Spleen (tissue), 7 donors: Measurements from ENCODE around the gene RETREG2.

Experiments
- CTCF ChIP-seq, 11 experiments: fragments of 200-600 bp in 7 of 11; fragments of 450-650 bp in 4 of 11; sonication (generic) in 4 of 11; IDR thresholded peaks in 8 of 11; conservative IDR thresholded peaks in 3 of 11; 1 replicate in 7 of 11; 2 replicates in 4 of 11; pipeline versions ENCODE4 v1.4.0 to v1.8.0; 2016 to 2021; ENCODE audit warnings: antibody characterized with exemption in 11 of 11, inconsistent platforms in 4 of 11, mild to moderate bottlenecking in 1 of 11
- POLR2A ChIP-seq, 3 donors: fragments of 450-650 bp; IDR thresholded peaks; one replicate each; pipeline ENCODE4 v1.5.1; 2017; ENCODE audit warnings: antibody characterized with exemption in 3 of 3, mild to moderate bottlenecking in 1 of 3
- POLR2AphosphoS5 ChIP-seq, 3 donors: sonication (generic); formaldehyde crosslinking; IDR thresholded peaks; one replicate each; pipeline ENCODE4 v1.5.1; 2017; ENCODE audit warnings: antibody characterized with exemption in 3 of 3
- donor health status: DM: no; HTN: no; CAD: no; lungs with moderate emphysema.
- donor health status: DM: no; HTN: no; CAD: no.
- donor health status: DM: no; HTN: no; CAD: no.

DNA sequence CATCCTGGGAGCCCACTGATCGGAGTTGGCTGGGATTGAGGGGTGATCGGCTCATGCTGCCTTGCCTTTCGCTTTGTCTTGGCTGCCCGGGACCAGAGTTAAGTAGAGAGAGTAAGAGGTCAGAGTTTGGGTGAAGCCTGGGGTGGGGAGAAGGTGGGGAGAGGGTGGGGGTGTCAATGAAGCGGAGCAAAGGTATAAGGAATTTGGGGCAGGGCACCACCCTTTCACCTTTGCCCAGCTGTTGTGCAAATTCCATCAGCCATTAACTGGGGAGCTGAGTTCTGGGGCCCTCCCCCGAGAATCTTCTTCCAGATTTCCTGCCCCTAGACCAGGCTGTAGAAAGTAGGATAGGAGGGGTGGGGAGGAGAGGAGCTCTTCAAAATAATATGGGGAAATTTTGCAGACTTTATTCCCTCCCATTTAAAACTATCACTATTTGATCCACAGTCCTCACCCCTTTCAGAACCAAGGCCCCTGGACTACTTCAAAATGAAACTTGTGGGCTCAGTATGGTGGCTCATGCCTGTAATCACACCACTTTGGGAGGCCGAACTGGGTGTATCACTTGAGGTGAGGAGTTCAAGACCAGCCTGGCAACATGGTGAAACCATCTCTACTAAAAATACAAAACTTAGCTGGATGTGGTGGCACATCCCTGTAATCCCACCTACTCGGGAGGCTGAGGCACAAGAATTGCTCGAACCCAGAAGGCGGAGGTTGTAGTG lies 8.0 kb upstream of the RETREG2 start, which contains the start of gene SLC23A3:
- no peak for TF ChIP-seq POLR2A (IDR thresholded peaks at IDR 0.05)
- TF ChIP-seq CTCF (IDR thresholded peaks at IDR 0.05 in 8 of 11, conservative IDR thresholded peaks at IDR 0.05 in 3 of 11), result no peak
- no peak for TF ChIP-seq POLR2AphosphoS5 (IDR thresholded peaks at IDR 0.05)
